Upper lobe of left lung (tissue), 6 donors: ENCODE data around the gene CCL22. TPM values are rescaled to one million over a fixed set of nuclear protein-coding genes. Genes with fewer than 3 reads are reported as not detected.
"Not testable (repeated sequence)": the region's sequence is repeated elsewhere in the genome, so short reads cannot be mapped to it uniquely, and the experiment has no call there.

Source experiments
- ATAC-seq, 2 donors: fragments of 200-7000 bp; cut with Tn5 transposase; one replicate each; pipeline ENCODE4 v1.9.1; 2022; ENCODE audit warnings: mild to moderate bottlenecking in 2 of 2, moderate library complexity in 2 of 2; ENCODE audit not compliant: low FRiP score in 2 of 2
- DNase-seq, 2 donors: peaks; one replicate each; pipeline ENCODE4 v3.0.0-alpha.2; 2019 to 2020
- H3K27ac ChIP-seq, 4 donors: fragments of 200-600 bp; sonication (generic); one replicate each; pipeline ENCODE4 v1.5.1; 2016 to 2019
- H3K27me3 ChIP-seq, 4 donors: fragments of 200-600 bp; sonication (generic); one replicate each; pipeline ENCODE4 v1.5.1; 2017 to 2019
- H3K36me3 ChIP-seq, 4 donors: fragments of 200-600 bp; sonication (generic); one replicate each; pipeline ENCODE4 v1.5.1; 2016 to 2019
- H3K4me1 ChIP-seq, 4 donors: fragments of 200-600 bp; sonication (generic); one replicate each; pipeline ENCODE4 v1.5.1; 2018 to 2019
- H3K4me3 ChIP-seq, 4 donors: fragments of 200-600 bp; sonication (generic); one replicate each; pipeline ENCODE4 v1.5.1; 2017 to 2019; ENCODE audit warnings: mild to moderate bottlenecking in 2 of 4, moderate library complexity in 1 of 4
- H3K9me3 ChIP-seq, 4 donors: fragments of 200-600 bp; sonication (generic); one replicate each; pipeline ENCODE4 v1.5.1; 2018 to 2019
- CTCF ChIP-seq, 6 experiments: fragments of 450-650 bp in 4 of 6; fragments of 200-600 bp in 2 of 6; sonication (generic) in 2 of 6; IDR thresholded peaks; one replicate each; pipeline ENCODE4 v1.5.1; 2016 to 2019; ENCODE audit warnings: antibody characterized with exemption in 6 of 6
- EP300 ChIP-seq, 4 donors: sonication (generic); formaldehyde crosslinking; IDR thresholded peaks; one replicate each; pipeline ENCODE4 v1.5.1; 2017; ENCODE audit warnings: antibody characterized with exemption in 4 of 4, control low read depth in 2 of 4
- POLR2A ChIP-seq, 4 donors: fragments of 450-650 bp; IDR thresholded peaks; one replicate each; pipeline ENCODE4 v1.5.1; 2016 to 2017; ENCODE audit warnings: antibody characterized with exemption in 4 of 4, mild to moderate bottlenecking in 2 of 4
- POLR2AphosphoS5 ChIP-seq, 2 donors: sonication (generic); formaldehyde crosslinking; IDR thresholded peaks; one replicate each; pipeline ENCODE4 v1.5.1; 2017; ENCODE audit warnings: antibody characterized with exemption in 2 of 2
- WGBS, 2 donors: methylation state at CpG; one replicate each; pipeline ENCODE4 v1.1.5; 2017 to 2018; 5-methylcytosine and 5-hydroxymethylcytosine counted together
- total RNA-seq, 6 donors: library from RNA; depleted of rRNA in 4 of 6; stranded (reverse); fragments of >200 nt in 4 of 6; gene quantifications; one replicate each; pipeline versions ENCODE4 v1.1.0 to v1.2.1, GENCODE V29; 2016 to 2021
- donor health status: DM: no; HTN: no; CAD: no; lungs with moderate emphysema.
- donor health status: DM: no; HTN: yes; CAD: no; lungs with severe emphysema.

Gene CCL22
- total RNA-seq, 6 donors from 2014 or later: 0.39 to 4.7 (median 0.71) TPM; not detected in 2

- no peak for DNase-seq
- WGBS, 2 donors: 60 to 70% methylated on average over 5 to 6 of the region's 6 CpGs
Observed at GRCh38 chr16:57341062-57341440, 17.5 kb upstream of the CCL22 start.

GRCh38 chr16:57341441-57342303 lies 16.9 kb upstream of the CCL22 start:
- ATAC-seq (peak; percentile 47 to 70), DNase-seq (peak in 1 of 2 donors; percentile 73)
- H3K9me3 ChIP-seq: no peaks in the 10 kb centered on the region
- H3K27me3 ChIP-seq: no peaks in the 10 kb centered on the region
- H3K4me3 ChIP-seq: no peak overlapping the region
- H3K4me1 ChIP-seq: peaks cover 8 to 20% (median 13%) of the 10 kb centered on the region in 4 donors
- H3K27ac ChIP-seq: peak overlapping the region in 3 of 4 donors; percentile 35 to 58 (median 57)
- WGBS, 2 donors: 39 to 46% methylated on average over 8 of the region's 8 CpGs
- TF ChIP-seq CTCF (IDR thresholded peaks at IDR 0.05): no peak
- TF ChIP-seq EP300 (IDR thresholded peaks at IDR 0.05): peak in 1 of 4 donors; percentile 70
- TF ChIP-seq POLR2A (IDR thresholded peaks at IDR 0.05): no peak
- peak in 1 of 2 donors; percentile 39 for TF ChIP-seq POLR2AphosphoS5 (IDR thresholded peaks at IDR 0.05)
- H3K36me3 ChIP-seq: no peaks in the 10 kb centered on the region

More at GRCh38 chr16:57341062-57341440, 17.5 kb upstream of the CCL22 start:
- TF ChIP-seq POLR2AphosphoS5 (IDR thresholded peaks at IDR 0.05): no peak
- no peaks in the 10 kb centered on the region for H3K9me3 ChIP-seq
- no peaks in the 10 kb centered on the region for H3K36me3 ChIP-seq
- peak in 1 of 2 donors; percentile 61 for ATAC-seq
- peaks cover 8 to 20% (median 13%) of the 10 kb centered on the region in 4 donors for H3K4me1 ChIP-seq
- H3K4me3 ChIP-seq: no peak overlapping the region
- H3K27me3 ChIP-seq: no peaks in the 10 kb centered on the region
- H3K27ac ChIP-seq: peak overlapping the region in 3 of 4 donors; percentile 35 to 58 (median 57)

GRCh38 chr16:57342606-57343005 lies 16.0 kb upstream of the CCL22 start:
- H3K4me3 ChIP-seq, H3K27ac ChIP-seq, DNase-seq, H3K27me3 ChIP-seq, H3K36me3 ChIP-seq, H3K9me3 ChIP-seq, ATAC-seq: not testable (repeated sequence)
- peaks cover 8 to 20% (median 13%) of the 10 kb centered on the region in 4 donors for H3K4me1 ChIP-seq
- WGBS, 2 donors: 96% methylated on average over 9 of the region's 9 CpGs

GRCh38 chr16:57343221-57343620 lies 15.4 kb upstream of the CCL22 start:
- Histone ChIP-seq H3K4me1 (peaks cover 8 to 20% (median 13%) of the 10 kb centered on the region in 4 donors), H3K4me3 (no peak overlapping the region), H3K27me3 (no peaks in the 10 kb centered on the region), H3K27ac (no peak overlapping the region), H3K36me3 (no peaks in the 10 kb centered on the region), H3K9me3 (peaks cover 0 to 3% (median 0%) of the 10 kb centered on the region in 4 donors)
- DNase-seq: no peak
- WGBS, 2 donors: 77 to 82% methylated on average over 7 of the region's 7 CpGs
- peak; percentile 37 to 47 for ATAC-seq
- TF ChIP-seq CTCF (IDR thresholded peaks at IDR 0.05): no peak
- TF ChIP-seq POLR2A (IDR thresholded peaks at IDR 0.05): no peak
- no peak for TF ChIP-seq POLR2AphosphoS5 (IDR thresholded peaks at IDR 0.05)
- no peak for TF ChIP-seq EP300 (IDR thresholded peaks at IDR 0.05)

- not testable (repeated sequence) for H3K9me3 ChIP-seq, H3K4me3 ChIP-seq, ATAC-seq, H3K36me3 ChIP-seq, H3K27me3 ChIP-seq, H3K27ac ChIP-seq, DNase-seq
- peaks cover 8 to 24% (median 15%) of the 10 kb centered on the region in 4 donors for H3K4me1 ChIP-seq
- WGBS, 2 donors: 96 to 99% methylated on average over 5 of the region's 5 CpGs
Observed at GRCh38 chr16:57344094-57344493, 14.5 kb upstream of the CCL22 start.

GRCh38 chr16:57345021-57345420 lies 13.6 kb upstream of the CCL22 start:
- ATAC-seq (no peak), DNase-seq (no peak)
- Histone ChIP-seq H3K27me3 (no peaks in the 10 kb centered on the region), H3K9me3 (peaks cover 0 to 3% (median 0%) of the 10 kb centered on the region in 4 donors), H3K4me3 (no peak overlapping the region), H3K36me3 (no peaks in the 10 kb centered on the region), H3K4me1 (peaks cover 8 to 33% (median 17%) of the 10 kb centered on the region in 4 donors), H3K27ac (no peak overlapping the region)
- TF ChIP-seq EP300 (IDR thresholded peaks at IDR 0.05): no peak
- no peak for TF ChIP-seq CTCF (IDR thresholded peaks at IDR 0.05)
- no peak for TF ChIP-seq POLR2AphosphoS5 (IDR thresholded peaks at IDR 0.05)
- TF ChIP-seq POLR2A (IDR thresholded peaks at IDR 0.05): no peak
- WGBS, 2 donors: 68 to 73% methylated on average over 2 of the region's 2 CpGs
